GM21528 (cell line): ENCODE measurements around the gene ARHGEF26.

Experiments used
- ATAC-seq: cut with Tn5 transposase; IDR thresholded peaks from one replicate; pipeline ENCODE4 v1.9.1; 2021; ENCODE audit warnings: mild to moderate bottlenecking, moderate library complexity; ENCODE audit not compliant: unreplicated experiment, low FRiP score

ARHGEF26 gene

GRCh38 chr3:154112146-154112852, 8.9 kb upstream of the ARHGEF26 start:
- no peak for ATAC-seq

GRCh38 chr3:154113609-154114008, 7.6 kb upstream of the ARHGEF26 start:
- ATAC-seq, result no peak

DNA sequence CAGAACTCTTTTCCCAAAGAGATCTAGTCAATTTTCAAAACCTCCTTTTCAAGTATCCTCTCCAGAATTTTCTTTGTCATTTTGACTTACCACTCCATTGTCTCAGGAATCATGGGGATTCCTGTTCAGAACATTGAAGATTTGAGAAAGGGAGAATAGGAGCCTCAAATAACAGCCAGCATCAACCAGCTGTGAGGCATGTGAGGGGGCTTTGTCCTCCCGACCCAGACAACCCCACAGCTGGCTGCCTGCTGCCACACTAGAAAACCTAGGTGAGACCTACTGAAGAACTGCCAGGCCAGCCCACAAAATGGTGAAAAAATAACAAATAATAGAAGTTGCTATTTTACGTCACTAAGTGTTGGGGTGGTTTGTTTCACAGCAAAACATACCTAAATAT, 5.9 kb upstream of the ARHGEF26 start:
- no peak for ATAC-seq

GRCh38 chr3:154119951-154120350, 1.2 kb upstream of the ARHGEF26 start:
- ATAC-seq, result no peak

- peak; percentile 42 for ATAC-seq
These were observed 736 bp downstream of the ARHGEF26 start for GRCh38 chr3:154121701-154122551.

GRCh38 chr3:154122552-154122911, 1.3 kb downstream of the ARHGEF26 start:
- ATAC-seq, result no peak

- ATAC-seq, result no peak
These were observed 1.8 kb downstream of the ARHGEF26 start for GRCh38 chr3:154122912-154123559.

- no peak for ATAC-seq
These were observed 2.7 kb downstream of the ARHGEF26 start for GRCh38 chr3:154123906-154124305.

- ATAC-seq, result no peak
These were observed 4.3 kb downstream of the ARHGEF26 start for GRCh38 chr3:154125378-154126030.

DNA sequence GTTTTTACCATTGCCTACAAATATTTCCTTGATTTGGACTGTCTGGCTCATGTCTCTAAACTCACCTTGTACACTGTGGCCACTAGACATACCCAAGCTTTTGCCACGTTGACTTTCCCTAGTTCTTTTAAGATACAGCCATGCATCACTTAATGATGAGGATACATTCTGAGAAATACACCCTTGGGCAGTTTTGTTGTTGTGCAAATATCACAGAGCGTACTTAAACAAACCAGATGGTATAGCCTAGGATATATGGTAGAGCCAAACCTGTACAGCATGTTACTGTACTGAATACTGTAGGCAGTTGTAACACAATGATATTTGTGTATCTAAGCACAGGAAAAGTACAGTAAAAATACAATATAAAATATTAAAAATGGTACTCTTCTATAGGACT, 5.5 kb downstream of the ARHGEF26 start:
- ATAC-seq, result no peak

DNA sequence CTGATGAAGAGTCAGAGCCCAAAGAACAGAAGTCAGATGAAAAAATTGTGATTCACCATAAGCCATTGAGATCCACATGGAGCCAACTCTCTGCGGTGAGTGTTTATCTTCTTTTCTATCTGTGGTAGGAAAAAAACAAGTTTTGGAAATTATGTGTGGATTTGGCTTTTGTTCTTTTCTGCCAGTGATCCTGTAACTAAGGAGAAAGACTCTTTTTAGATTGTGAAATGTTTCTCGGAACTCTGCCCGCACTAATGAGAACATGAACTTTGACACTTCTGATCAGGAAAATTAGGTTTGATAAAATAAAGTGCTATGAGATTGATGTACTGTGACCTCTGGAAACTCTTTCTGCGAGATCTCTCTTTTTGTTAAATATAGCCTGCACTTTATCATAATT, 8.4 kb downstream of the ARHGEF26 start:
- no peak for ATAC-seq

GRCh38 chr3:154130540-154130939, 9.3 kb downstream of the ARHGEF26 start:
- ATAC-seq, result no peak

DNA sequence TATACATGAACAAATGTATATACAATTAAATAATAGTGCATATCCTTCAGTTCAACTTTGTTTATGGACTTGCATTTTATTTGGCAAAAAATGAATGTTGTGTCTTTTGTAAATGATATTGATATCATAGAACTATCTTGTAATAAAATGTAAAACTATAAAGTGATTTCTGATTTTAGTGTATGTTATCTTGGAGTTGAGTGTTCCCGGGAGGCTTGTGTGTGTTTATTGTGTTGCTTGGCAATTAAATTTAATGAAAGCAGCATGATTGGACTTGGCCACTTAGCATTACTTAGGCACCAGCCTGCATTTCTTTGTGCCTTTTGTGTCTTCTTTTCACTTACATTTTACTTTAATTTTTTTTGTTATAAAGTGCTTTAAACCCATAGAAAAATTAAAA, 10.6 kb downstream of the ARHGEF26 start:
- no peak for ATAC-seq

DNA sequence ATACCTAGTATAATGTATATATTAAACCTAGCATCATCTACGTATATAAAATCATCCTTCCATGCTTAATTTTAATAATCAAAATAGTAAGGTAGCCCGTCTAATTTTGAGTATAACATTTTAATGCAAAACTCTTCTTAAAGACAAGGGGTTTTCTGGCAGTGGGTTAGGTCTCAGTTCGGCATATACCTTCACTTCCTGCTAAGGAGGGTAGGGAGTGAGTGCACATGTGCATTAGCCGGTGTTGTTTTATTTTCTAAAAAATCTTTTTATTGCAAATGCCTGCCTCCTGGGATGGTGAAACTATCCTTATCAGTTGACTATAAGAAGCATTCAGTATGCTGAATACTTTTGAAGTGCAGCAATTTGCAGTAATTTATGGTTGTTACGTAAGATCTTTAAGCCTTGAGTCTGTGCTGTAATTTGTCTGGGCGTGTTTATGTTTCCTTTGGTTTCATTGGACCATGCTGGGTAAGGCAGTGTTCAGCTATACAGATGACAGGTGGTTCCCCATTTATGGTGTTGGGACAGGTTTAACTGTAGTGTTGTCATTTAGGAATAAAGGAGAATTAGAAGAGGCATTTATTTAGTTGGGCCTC, 11.7 kb downstream of the ARHGEF26 start:
- peak; percentile 67 for ATAC-seq

DNA sequence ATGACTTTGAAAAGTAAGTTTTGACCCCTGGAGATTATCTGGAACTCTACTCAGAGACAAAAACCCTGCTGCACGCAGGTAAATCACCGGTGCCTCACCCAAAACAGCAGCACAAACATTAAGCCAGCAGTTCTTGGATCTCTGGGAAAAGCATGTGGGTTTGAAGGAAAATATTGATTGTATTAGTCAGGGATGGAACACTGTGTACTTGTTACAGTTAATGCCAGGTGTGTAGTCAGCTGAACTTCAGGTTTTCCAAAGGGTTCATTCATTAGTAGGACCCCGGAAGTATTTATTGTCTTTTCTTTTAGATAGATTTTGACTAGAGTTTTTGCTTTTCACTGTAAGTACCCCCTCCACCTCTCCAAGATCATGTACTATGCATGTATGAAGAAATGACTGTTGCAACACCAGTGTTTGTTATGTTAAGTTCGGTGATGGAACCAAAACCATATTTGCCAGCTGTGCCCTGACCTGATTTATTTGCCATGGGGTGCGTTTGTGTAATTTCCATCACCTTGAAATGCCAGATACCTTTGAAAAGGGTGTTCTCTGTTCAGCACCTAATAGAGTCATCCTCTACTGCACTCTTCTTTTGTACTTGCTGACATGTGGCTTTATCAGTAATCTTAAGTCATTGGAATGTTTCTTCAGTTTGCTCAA, 14.5 kb downstream of the ARHGEF26 start:
- no peak for ATAC-seq

GRCh38 chr3:154137036-154137435, 15.8 kb downstream of the ARHGEF26 start:
- ATAC-seq, result no peak

GRCh38 chr3:154139996-154140436, 18.8 kb downstream of the ARHGEF26 start:
- ATAC-seq, result no peak

GRCh38 chr3:154142608-154143007, 21.4 kb downstream of the ARHGEF26 start:
- ATAC-seq, result no peak

DNA sequence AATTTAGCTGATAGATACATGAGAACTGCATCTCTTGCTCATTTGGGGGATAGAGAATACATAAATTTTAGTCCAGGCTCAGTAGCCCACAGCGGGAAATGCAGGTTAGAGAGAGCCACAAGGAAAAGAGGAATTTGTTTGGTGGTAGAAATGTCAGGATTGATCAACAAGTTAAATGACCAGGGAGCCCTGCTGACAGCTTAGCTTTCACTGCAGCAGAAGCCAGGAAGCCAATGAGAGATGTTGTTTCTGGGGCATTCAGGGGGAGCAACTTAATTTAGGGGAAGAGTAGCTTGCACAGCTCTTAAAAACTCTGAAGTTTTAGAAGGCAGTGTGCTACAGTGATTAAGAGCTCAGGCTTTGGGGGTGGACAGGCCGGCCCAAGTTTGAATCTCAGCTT, 22.7 kb downstream of the ARHGEF26 start:
- no peak for ATAC-seq
